PC-9 (cell line): Measurements from ENCODE around the gene PFKP.

Experiments
- CTCF ChIP-seq: fragments of 200-600 bp; sonication (generic); conservative IDR thresholded peaks from 2 replicates; pipeline ENCODE4 v1.6.1; 2017; ENCODE audit warnings: mixed run types, antibody characterized with exemption, mild to moderate bottlenecking, moderate library complexity
- EZH2 ChIP-seq: fragments of 200-600 bp; sonication (generic); IDR thresholded peaks from 2 replicates; pipeline ENCODE4 v1.8.0; 2017; ENCODE audit warnings: antibody characterized with exemption, low read depth

DNA sequence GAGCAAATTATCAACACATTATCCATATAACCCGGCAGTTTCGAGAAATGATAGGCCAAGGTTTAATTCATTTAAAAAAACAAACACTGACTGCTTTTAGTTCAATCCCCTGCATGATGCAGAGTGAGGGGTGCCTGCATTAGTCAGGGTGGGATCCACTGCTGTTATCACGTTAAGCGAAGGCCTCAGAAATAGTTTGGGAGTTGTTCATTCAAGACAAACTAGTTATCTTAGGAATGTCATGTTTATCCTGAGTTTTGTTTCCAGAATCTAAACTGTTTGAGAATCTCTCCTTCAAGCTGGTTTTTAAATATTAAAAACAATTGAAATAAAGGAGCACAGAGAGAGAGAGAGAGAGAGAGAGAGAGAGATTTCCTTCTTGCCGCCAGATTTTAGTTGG lies 36.6 kb upstream of the PFKP start:
- TF ChIP-seq CTCF = no peak
- no peak for TF ChIP-seq EZH2
